ENCODE measurements around the gene TRIM69. TPM values are rescaled to one million over a fixed set of nuclear protein-coding genes. Genes with fewer than 3 reads are reported as not detected.
"Not testable (repeated sequence)": the region's sequence is repeated elsewhere in the genome, so short reads cannot be mapped to it uniquely, and the experiment has no call there.

TRIM69 gene, protein sequence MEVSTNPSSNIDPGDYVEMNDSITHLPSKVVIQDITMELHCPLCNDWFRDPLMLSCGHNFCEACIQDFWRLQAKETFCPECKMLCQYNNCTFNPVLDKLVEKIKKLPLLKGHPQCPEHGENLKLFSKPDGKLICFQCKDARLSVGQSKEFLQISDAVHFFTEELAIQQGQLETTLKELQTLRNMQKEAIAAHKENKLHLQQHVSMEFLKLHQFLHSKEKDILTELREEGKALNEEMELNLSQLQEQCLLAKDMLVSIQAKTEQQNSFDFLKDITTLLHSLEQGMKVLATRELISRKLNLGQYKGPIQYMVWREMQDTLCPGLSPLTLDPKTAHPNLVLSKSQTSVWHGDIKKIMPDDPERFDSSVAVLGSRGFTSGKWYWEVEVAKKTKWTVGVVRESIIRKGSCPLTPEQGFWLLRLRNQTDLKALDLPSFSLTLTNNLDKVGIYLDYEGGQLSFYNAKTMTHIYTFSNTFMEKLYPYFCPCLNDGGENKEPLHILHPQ
- polyA plus RNA-seq (ENCODE audit: insufficient read length in 3 of 3): 10 to 100 TPM; 23.1 to 29.9 (median 24.1) TPM

GRCh38 chr15:44736181-44736765, at the start of gene TRIM69:
Gene TRIM69 (plus strand): TSS chr15:44736528. CDS start chr15:44736705, 177 bp downstream.
- DNase-seq (ENCODE audit: low read depth in 3 of 3, low spot score in 2 of 3): no peak

- not testable (repeated sequence) for DNase-seq (ENCODE audit: low read depth in 3 of 3, low spot score in 2 of 3)
Measured at GRCh38 chr15:44689318-44689717, 47.0 kb upstream of the TRIM69 start.

GRCh38 chr15:44690245-44690644, 46.1 kb upstream of the TRIM69 start:
- not testable (repeated sequence) for DNase-seq (ENCODE audit: low read depth in 3 of 3, low spot score in 2 of 3)

DNA sequence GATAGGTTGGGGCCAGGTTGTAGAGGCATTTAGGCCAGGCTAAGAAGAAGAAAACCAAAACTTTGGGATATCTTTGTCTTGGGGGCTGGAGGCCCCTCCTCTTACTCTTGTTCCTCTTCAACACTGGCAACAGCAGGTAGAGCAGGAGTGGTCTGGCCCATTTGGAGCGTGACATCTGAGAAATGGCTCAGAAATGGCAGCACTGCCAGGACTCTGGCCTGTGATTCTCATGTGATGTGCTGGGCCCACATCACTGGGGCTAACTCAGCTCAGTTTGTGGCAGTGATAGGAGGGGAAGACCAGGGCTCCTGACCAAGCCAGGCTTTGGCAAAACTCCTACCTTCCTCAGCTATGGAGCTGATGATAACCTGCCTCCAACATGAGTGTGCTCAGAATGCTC, 43.7 kb upstream of the TRIM69 start:
- no peak for DNase-seq (ENCODE audit: low read depth in 3 of 3, low spot score in 2 of 3)

- no peak for DNase-seq (ENCODE audit: low read depth in 3 of 3, low spot score in 2 of 3)
Measured at GRCh38 chr15:44694416-44694815, 41.9 kb upstream of the TRIM69 start.

- DNase-seq (ENCODE audit: low read depth in 3 of 3, low spot score in 2 of 3): no peak
Measured at GRCh38 chr15:44695294-44695693, 41.0 kb upstream of the TRIM69 start.

- no peak for DNase-seq (ENCODE audit: low read depth in 3 of 3, low spot score in 2 of 3)
Measured at GRCh38 chr15:44697014-44697413, 39.3 kb upstream of the TRIM69 start.

DNA sequence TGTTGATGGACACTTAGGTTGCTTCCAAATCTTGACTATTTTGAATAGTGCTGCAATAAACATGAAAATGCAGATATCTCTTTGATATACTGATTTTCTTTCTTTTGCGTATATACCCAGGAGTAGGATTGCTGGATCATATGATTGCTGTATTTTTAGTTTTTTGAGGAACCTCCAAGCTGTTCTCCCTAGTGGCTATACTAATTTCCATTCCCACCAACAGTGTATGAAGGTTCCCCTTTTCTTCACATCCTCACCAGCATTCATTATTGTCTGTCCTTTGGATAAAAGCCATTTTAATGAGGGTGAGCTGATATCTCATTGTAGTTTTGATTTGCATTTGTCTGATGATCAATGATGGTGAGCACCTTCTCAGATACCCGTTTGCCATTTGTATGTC, 37.7 kb upstream of the TRIM69 start:
- DNase-seq (ENCODE audit: low read depth in 3 of 3, low spot score in 2 of 3): no peak

GRCh38 chr15:44700676-44701075, 35.7 kb upstream of the TRIM69 start:
- DNase-seq (ENCODE audit: low read depth in 3 of 3, low spot score in 2 of 3): not testable (repeated sequence)

GRCh38 chr15:44705986-44706385, 30.3 kb upstream of the TRIM69 start:
- DNase-seq (ENCODE audit: low read depth in 3 of 3, low spot score in 2 of 3): no peak

- no peak for DNase-seq (ENCODE audit: low read depth in 3 of 3, low spot score in 2 of 3)
Measured at GRCh38 chr15:44706401-44706800, 29.9 kb upstream of the TRIM69 start.

DNA sequence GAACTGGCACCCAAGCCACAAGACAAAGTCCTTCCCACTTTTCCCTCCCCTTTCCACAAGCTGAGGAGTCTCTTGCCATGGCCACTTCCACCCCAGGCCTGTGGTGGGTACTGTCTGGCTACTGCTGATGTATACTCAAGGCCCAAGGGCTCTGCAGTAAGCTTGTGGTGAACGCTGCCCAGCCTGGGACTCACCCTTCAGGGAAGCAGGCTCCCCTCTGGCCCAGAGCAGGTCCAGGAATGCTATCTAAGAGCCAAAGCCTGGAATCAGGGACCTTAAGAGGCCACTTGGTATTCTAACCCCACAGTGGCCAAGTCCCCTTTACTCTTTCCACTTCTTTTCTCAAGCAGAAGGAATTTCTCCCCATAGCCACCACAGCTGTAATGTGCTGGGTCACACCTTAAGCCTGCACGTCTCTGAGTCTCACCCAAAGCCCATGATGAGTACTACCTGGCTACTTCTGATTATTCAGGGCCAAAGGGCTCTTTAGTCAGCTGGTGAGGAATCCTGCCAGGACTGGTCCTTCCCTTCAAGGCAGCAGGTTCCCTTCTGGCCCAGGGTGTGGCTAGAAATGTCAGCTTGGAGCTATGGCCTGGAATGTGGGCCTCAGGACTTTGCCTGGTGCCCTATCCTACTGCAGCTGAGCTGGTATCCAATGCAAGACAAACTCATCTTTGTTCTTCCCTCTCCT, 29.2 kb upstream of the TRIM69 start:
- DNase-seq (ENCODE audit: low read depth in 3 of 3, low spot score in 2 of 3): no peak

GRCh38 chr15:44710236-44711095, 25.9 kb upstream of the TRIM69 start:
- no peak for DNase-seq (ENCODE audit: low read depth in 3 of 3, low spot score in 2 of 3)

DNA sequence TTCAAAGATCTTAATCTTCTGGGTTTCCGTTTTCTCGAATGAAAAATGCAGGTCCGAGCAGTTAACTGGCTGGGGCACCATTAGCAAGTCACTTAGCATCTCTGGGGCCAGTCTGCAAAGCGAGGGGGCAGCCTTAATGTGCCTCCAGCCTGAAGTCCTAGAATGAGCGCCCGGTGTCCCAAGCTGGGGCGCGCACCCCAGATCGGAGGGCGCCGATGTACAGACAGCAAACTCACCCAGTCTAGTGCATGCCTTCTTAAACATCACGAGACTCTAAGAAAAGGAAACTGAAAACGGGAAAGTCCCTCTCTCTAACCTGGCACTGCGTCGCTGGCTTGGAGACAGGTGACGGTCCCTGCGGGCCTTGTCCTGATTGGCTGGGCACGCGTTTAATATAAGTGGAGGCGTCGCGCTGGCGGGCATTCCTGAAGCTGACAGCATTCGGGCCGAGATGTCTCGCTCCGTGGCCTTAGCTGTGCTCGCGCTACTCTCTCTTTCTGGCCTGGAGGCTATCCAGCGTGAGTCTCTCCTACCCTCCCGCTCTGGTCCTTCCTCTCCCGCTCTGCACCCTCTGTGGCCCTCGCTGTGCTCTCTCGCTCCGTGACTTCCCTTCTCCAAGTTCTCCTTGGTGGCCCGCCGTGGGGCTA, 25.1 kb upstream of the TRIM69 start, which contains the start of the genes B2M and PATL2:
Gene B2M (plus strand): TSS at position 422 of the 647 bp plus-strand sequence. CDS start 30 bp downstream, at position 452.
Gene PATL2 (minus strand): TSS at position 228 of the 647 bp plus-strand sequence. CDS start 34,833 bp downstream, outside the sequence.
- peak; percentile 94 to 97 (median 95) for DNase-seq (ENCODE audit: low read depth in 3 of 3, low spot score in 2 of 3)

DNA sequence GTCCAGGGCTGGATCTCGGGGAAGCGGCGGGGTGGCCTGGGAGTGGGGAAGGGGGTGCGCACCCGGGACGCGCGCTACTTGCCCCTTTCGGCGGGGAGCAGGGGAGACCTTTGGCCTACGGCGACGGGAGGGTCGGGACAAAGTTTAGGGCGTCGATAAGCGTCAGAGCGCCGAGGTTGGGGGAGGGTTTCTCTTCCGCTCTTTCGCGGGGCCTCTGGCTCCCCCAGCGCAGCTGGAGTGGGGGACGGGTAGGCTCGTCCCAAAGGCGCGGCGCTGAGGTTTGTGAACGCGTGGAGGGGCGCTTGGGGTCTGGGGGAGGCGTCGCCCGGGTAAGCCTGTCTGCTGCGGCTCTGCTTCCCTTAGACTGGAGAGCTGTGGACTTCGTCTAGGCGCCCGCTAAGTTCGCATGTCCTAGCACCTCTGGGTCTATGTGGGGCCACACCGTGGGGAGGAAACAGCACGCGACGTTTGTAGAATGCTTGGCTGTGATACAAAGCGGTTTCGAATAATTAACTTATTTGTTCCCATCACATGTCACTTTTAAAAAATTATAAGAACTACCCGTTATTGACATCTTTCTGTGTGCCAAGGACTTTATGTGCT, 24.5 kb upstream of the TRIM69 start:
- DNase-seq (ENCODE audit: low read depth in 3 of 3, low spot score in 2 of 3): no peak

GRCh38 chr15:44712346-44713005, 23.9 kb upstream of the TRIM69 start:
- DNase-seq (ENCODE audit: low read depth in 3 of 3, low spot score in 2 of 3): peak in 2 of 3 donors; percentile 57 to 65

- no peak for DNase-seq (ENCODE audit: low read depth in 3 of 3, low spot score in 2 of 3)
Measured at GRCh38 chr15:44713006-44713966, 23.0 kb upstream of the TRIM69 start.

All from right renal cortex interstitium (tissue), 3 donors.